Measurements from ENCODE around the gene PGPEP1.

PGPEP1 gene

GRCh38 chr19:18397242-18398202, 57.1 kb downstream of the PGPEP1 start, which contains the start of gene LRRC25:
Gene LRRC25 (minus strand): TSS chr19:18397622. CDS start chr19:18396963, 659 bp downstream.
- DNase-seq (ENCODE audit: low read depth in 1 of 2, low spot score in 1 of 2) = peak; percentile 95 to 98
- TF ChIP-seq SPI1 (IDR thresholded peaks at IDR 0.05; ENCODE audit: borderline replicate concordance, low read depth) = peak; percentile 93
- no peak for TF ChIP-seq GABPA (IDR thresholded peaks at IDR 0.05; ENCODE audit: low read depth)
- TF ChIP-seq REST (IDR thresholded peaks at IDR 0.05; ENCODE audit: insufficient replicate concordance, low read depth) = no peak
- TF ChIP-seq CTCF (IDR thresholded peaks at IDR 0.05; ENCODE audit: insufficient read depth, low read length) = no peak
- TF ChIP-seq POLR2AphosphoS5 (IDR thresholded peaks at IDR 0.05; ENCODE audit: low read depth) = peak; percentile 69
- Histone ChIP-seq H3K27me3 (ENCODE audit: insufficient read depth, poor library complexity, severe bottlenecking) (no peaks in the 10 kb centered on the region), H3K4me3 (replicated peaks; ENCODE audit: insufficient read depth, low read length) (peak within 1 kb of the TSS; percentile 45), H3K27ac (replicated peaks) (peak within 1 kb of the TSS; percentile 79)

- Histone ChIP-seq H3K27ac (replicated peaks) (no peak overlapping the region), H3K27me3 (ENCODE audit: insufficient read depth, poor library complexity, severe bottlenecking) (no peaks in the 10 kb centered on the region), H3K4me3 (replicated peaks; ENCODE audit: insufficient read depth, low read length) (no peak overlapping the region)
- TF ChIP-seq CTCF (IDR thresholded peaks at IDR 0.05; ENCODE audit: insufficient read depth, low read length) (no peak), GABPA (IDR thresholded peaks at IDR 0.05; ENCODE audit: low read depth) (no peak), REST (IDR thresholded peaks at IDR 0.05; ENCODE audit: insufficient replicate concordance, low read depth) (no peak), POLR2AphosphoS5 (IDR thresholded peaks at IDR 0.05; ENCODE audit: low read depth) (no peak), SPI1 (IDR thresholded peaks at IDR 0.05; ENCODE audit: borderline replicate concordance, low read depth) (no peak)
- no peak for DNase-seq (ENCODE audit: low read depth in 1 of 2, low spot score in 1 of 2)
Measured at GRCh38 chr19:18399008-18399407, 58.6 kb downstream of the PGPEP1 start.

GRCh38 chr19:18401580-18402112, 61.2 kb downstream of the PGPEP1 start:
- TF ChIP-seq REST (IDR thresholded peaks at IDR 0.05; ENCODE audit: insufficient replicate concordance, low read depth) (no peak), CTCF (IDR thresholded peaks at IDR 0.05; ENCODE audit: insufficient read depth, low read length) (peak; percentile 55), GABPA (IDR thresholded peaks at IDR 0.05; ENCODE audit: low read depth) (peak; percentile 51; the same call in 1 of the 2 replicates), SPI1 (IDR thresholded peaks at IDR 0.05; ENCODE audit: borderline replicate concordance, low read depth) (peak; percentile 99), POLR2AphosphoS5 (IDR thresholded peaks at IDR 0.05; ENCODE audit: low read depth) (peak; percentile 62)
- H3K27ac ChIP-seq (replicated peaks) = peak overlapping the region; percentile 78
- H3K27me3 ChIP-seq (ENCODE audit: insufficient read depth, poor library complexity, severe bottlenecking) = no peaks in the 10 kb centered on the region
- DNase-seq (ENCODE audit: low read depth in 1 of 2, low spot score in 1 of 2) = peak; percentile 87 to 98
- H3K4me3 ChIP-seq (replicated peaks; ENCODE audit: insufficient read depth, low read length) = no peak overlapping the region
